GM21576 (cell line): ENCODE measurements around the gene DGCR6L.
A peak's percentile ranks its signal among the peaks of the same experiment; 100 is the strongest.
"Not testable (repeated sequence)": the region's sequence is repeated elsewhere in the genome, so short reads cannot be mapped to it uniquely, and the experiment has no call there.

Experiments used
- ATAC-seq: cut with Tn5 transposase; IDR thresholded peaks from one replicate; pipeline ENCODE4 v1.9.1; 2021; ENCODE audit warnings: mild to moderate bottlenecking, moderate library complexity; ENCODE audit not compliant: unreplicated experiment

DGCR6L gene

DNA sequence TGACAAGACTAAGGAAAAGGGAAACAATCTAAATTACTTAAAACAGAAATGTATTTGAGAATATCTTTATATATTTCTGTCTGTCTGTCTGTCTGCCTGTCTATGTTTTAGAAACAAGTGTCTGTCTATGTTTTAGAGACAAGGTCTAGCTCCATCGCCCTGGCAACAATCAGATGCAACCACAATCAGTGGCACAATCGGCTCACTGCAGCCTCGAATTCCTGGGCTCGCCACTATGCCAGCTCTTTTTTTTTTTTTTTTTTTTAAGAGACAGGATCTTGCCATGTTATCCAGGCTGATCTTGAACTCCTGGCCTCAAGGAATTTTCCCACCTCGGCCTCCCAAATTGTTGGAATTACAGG lies 8.7 kb upstream of the DGCR6L start:
- not testable (repeated sequence) for ATAC-seq

DNA sequence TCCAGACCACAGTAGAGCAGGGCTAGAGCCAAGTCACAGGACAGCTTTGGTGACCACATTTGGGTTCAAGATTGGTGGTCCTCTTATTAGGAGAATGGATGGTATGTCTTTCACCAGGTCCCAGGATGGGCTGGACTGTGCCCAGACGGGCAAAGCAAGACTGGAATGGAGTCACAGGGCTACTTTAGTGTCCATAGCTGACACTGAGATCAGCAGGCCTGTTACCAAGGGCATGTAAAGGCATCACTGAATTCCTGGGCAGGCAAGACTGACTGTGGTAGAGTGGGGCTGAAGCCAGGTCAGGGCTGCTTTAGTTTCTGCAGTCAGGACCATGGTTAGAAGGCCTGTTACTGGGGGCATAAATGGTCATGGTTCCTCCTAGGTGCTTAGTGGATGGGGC lies 6.1 kb upstream of the DGCR6L start:
- not testable (repeated sequence) for ATAC-seq

DNA sequence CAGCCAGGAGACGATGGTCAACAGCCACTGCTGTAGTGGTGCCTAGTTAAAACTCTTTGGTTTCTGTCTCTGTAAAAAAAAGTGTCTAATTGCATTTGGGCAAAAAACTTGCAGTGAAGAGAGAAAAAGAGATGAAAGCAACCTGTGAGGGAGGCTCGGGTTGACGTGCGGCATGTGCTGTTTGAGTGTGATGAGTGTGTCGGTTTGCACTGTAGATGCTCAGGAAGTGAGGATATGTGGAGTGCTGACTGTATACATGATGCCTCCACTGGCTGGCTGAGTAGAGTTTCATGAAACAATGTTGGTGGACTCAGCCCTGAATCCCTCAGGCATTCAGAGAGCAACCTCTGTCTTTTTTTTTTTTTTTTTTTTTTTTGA lies 4.3 kb upstream of the DGCR6L start:
- ATAC-seq: no peak

DNA sequence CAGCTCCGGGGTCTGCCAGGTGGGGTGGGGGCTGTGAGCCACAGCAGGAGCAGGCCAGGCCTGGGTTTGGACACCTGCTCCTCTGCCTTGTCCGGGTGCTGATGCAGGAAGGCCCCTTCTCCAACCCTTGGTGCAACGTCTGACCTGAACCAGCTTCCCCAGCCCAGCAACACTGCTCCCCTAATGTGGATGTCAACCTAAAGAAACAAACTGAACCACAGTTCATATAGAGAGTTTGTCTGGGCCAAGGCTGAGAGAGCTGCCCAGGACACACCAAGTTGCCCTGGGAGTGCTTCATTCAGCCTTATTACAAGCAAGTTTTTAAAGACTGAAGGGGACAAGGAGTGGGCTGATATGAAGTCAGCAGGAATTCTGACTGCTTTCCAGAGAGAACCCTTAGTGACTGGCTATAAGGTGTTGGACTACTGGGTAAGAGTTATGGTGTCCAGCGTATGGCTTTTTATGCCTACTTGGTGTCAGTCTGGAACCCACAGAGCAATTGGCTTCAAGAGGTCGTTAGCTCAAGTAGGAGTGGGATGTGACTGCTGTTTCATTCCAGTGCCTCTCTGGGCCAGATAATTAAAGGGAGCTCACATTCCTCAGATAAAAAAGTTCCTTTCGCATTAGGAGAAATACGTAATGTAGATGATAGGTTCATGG lies 1.8 kb upstream of the DGCR6L start:
- not testable (repeated sequence) for ATAC-seq

DNA sequence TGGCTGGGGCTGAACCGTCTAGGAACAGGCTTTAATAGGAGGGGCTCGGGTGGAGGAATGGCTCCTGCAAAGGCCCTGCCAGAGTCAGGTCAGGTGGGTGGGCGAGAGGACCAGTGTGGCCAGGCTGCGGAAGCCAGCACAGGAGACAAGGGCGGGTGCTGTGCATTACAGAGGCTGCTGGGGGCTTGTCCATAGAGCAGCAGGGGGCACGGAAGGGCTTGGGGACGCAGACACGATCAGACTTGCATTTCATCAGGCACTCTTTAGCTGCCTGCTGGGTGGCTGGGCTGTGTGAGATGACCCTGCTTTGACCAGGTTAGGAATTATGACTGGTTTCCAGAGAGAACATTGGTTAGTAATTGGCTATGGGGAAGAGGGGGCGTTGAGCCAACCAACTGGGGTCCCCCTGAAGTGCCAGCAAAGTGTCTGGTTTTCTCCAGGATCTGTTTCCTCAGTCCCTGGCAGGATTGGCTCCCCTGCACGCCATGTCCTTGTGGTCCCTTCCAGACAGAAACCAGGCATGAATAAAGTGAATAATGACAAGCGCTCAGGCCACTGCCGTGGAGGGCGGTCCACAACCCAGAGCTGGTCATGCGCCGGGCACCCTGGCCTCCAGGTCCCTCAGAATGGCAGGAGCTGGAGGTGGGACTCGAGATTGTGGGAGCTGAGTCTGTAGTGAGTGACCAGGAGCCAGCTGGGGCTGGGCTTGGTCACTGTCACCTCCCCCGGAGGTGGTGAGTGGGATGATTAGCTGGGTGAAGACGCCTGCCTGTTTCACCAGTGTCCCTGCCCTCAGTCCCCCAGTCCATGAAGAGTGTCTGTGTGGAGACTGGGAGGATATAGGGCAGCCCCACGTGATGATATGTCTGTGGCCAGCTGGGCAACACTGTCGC lies 1.0 kb upstream of the DGCR6L start:
- not testable (repeated sequence) for ATAC-seq

DNA sequence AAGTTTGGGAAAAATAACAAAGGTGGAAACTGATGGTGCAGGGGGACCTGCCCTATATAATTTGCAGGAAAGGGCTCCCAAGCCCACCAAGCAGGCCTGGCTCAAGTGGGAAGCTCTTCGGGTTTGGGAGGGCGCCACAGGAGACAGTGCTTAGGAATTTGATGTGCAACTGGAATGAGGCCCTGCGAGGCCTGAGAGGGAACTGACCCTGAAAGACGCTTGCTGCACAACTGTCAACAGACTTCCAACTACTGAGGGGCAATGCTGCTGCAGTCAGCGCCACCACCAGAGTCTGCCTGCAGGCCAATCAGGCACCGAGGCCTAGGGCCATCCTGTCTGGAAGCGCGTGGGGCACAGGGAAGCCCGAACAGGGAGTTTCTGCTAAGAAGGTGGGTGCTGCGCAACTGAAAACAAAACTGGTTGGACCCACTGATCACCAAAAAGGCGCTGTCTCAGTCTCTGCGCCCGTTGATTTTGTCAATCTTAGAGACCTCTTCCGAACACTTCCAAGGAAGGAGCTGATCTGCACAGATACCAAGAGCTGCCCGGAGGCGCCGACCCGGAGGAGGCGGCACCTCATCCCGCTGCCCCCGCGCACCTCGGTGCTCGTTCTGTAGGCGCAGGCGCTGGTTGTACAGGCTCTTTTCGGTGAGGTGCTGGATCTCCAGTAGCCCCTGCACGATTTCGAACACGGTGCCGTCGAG lies 667 bp downstream of the DGCR6L start:
- ATAC-seq: peak; percentile 11

DNA sequence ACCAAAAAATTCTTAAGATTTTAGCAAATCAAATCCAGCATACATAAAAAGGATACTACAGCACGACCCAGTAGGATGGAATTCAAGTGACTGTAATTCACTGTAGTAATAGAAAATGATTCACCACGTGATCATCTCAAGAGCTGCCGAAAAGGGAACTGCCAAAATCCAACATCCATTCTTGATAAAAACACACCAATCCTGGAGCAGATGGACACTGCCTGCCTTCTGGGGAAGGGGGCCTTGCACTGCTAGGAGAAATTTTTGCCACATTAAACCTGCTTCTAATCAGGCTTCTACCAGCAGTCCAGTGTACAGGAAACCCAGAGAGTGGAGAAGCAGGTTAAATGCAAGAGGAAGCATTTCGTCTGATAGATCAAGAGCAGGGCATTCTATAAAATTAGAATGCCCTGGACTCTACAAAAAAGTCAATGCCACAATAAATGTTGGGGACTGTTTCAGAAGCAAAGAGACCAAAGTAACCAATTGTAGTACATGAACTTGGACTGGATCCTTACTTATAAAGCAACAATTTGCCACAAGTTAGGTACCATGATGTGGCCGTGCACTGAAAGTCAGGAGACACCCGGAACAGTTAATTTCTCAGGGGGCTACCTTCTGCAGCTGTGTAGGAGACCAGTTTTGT lies 1.7 kb downstream of the DGCR6L start:
- not testable (repeated sequence) for ATAC-seq

DNA sequence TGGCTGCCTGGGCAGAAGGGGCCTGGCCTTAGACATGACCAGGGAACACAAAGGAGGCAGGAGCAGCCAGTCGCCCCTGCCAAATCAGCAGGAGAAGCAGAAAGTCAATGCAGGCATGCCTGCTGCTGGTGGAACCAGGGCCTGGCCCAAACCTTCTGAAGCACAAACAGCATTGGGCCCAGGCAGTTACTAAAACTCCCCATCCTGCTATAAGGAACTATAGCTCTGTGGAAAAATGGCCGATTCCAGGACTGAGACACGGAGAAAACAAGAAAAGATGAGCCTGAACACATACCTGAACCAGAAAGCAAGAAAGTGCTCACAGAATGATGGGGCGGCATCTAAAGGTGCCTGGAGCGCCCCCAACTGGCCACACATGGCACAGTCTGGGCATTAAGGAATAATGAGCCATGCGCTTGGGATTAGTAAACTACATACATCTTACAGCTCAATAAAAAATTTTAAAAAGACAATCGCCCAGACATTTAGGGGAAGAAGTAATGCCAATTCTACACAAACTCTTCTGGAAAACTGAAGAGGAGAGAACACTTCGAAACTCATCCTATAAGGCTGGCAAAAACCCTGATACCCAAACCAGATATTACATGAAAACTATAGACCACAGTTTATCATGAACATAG lies 2.3 kb downstream of the DGCR6L start:
- ATAC-seq: not testable (repeated sequence)

DNA sequence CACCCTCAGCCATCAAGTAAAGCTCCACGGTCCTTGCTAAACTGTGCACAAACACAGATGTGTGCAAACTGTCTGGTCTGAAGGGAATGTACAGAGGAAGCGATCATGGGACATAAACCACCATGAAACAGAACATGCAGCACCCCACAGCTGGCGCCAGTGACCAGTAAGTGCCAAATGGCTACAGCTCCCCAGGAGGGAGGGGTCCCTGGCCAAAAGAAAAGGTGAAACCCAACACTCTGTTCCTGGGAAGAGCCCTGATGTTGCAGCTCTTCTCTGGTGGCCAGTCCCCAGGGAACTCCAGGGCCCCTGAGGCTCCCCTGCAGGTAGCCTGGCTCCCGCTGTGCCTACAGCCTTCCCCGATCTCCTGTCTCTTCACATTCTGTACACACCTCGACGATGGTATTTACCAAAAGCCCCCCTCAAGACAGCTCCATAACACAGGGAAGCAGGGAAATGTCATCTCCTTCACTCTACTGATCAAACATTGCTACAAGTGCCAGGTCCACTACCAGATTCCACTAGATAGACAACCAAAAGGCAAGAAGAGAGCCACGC lies 2.9 kb downstream of the DGCR6L start:
- ATAC-seq: no peak

DNA sequence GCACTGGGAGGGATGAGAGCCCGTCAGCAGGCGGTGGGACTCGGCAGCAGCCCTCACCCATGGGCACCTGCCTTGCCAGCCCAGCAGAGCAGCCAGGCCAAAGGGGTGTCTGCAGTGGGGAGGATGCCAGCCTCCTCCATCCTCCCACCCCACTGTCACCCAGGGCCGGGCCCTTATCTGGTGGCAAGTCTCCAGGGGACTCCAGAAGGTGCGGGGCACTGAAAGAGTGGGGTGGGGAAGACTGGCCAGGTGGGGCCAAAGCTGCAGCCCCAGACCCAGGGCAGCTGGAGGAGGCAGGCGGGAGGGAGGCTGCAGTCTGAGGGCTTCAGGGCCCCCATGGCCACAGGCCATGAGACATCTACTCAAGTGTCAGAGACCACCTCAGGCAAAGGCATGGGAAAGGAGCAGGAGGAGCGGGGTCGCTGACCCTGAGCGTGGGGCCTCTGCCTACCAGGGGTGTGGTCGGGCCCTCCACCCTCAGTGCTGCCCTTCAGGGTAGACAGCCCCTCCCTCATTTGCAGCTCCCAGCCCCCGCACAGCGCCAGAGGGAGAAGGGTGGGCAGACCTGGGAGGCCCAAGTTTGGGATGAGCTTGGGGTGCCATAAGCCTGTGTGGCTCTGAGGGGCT lies 3.5 kb downstream of the DGCR6L start:
- ATAC-seq: no peak

DNA sequence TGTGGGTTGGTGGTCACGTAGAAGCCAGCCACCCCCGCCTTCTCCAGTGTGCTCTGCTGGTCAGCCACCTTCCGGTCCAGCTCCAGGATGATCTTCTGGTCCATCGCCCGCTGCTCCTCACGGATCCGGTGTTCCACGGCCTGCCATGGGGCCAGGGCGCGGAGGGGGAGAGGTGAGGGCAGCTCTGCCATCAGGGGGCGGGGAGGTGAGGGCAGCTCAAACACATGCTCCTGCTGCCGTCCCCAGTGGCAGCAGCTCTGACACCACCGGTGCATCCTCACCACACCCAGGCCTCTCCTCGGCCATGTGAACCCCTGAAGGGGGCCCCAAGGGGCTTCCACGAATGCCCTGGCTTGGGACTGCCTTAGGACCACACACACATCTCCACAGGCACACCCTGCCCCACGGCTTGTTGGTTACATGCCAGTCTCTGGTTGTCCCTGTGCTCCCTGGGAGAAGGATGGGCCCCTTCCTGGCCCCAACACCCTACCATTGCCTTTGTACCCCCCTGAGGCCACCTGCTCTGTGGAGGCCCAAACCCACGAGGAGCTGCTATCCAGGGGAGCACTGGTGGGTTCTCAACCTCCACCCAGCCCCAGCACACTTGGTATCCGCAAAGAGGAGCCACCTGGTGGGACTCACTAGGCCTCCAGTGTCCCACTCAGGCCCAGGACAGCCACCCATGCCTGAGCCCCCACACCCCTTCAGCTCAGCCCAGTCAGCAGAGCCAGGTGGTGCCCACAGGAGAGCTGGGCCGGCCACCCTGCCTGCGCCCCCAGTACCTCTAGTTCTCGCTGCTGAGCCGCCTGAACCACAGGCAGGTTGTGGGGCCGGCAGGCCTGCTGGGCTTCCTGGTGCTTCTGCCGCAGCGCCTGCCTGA lies 4.3 kb downstream of the DGCR6L start:
- ATAC-seq: no peak

DNA sequence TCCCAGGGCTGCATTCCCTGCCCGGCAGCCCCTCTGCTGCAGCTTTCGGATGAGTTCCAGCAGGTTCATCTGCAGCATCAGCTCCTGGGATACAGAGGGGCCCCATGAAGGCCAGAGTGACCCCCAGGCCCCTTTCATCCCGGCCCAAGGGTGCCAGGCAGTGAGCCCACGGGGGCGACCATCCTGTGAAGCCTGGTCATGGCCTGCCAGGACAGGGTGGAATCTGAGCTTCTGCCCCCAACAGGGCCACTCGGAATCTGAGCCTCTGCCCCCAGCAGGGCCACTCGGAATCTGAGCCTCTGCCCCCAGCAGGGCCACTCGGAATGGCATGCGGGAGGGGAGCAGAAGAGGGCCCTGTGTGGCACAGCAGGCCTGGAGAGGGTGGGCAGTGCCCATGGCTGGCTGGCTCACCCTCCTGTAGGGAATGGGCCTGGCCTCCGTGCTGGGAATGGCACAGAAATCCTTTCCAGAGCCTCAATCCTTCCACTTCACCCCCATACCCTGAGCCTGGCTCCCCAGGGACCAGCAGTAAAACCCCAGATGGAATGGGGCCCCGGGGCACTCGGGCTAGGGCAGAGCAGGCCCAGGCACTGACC lies 5.0 kb downstream of the DGCR6L start:
- ATAC-seq: not testable (repeated sequence)

DNA sequence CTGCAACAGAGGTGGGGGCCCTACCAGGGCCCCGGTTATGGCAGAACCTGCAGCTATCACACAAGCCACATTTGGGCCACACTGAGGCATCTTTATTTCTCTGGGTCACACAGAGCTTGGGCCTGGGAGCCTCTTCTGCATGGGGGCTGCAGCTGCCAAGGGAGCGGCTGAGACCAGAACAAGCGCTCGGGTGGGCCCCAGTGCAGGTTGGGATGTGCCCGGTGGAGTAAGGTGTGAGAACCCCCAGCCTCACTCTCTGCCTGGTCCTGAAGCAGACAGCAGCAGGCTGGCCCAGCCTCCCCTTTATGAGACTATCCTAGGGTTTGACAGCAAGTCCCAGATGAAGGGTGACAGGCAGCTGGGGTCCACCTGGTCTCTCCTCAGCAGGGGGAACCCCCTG lies 5.7 kb downstream of the DGCR6L start:
- not testable (repeated sequence) for ATAC-seq

DNA sequence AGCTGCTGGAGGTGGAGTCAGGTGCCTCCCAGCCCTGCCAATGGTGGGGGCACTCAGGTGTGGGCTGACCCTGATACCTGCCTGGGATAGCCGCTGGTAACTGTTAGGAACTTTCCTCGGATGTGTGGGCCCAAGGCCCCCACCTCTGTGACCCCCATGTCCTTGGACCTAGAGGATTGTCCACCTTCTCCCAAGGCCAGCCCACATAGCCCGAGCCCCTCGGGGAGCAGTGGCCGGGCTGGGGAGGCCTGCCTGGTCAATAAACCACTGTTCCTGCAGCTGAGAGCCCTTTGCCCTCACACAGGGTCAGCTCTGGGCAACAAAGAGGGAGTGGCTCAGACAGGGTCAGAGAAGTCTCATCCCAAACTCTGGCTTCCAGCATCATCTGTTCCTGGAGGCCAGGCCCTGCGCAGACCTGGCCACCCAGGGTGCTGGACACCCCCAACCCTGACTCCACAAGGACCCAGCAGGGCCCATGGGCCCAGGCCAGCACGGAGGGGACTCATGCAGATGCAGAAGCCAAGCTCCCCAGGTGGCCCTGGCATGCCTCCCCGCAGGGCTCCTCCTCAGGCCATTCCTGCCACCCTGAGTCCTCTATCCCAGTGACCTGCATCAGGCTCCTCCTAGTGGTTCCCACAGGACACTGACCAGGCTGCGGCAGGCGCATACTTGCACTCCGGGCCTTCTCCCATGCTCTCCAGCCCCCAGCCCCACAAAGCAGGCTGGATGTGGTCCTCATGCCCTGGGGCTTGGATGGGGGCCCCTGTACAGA lies 6.4 kb downstream of the DGCR6L start:
- ATAC-seq: not testable (repeated sequence)

DNA sequence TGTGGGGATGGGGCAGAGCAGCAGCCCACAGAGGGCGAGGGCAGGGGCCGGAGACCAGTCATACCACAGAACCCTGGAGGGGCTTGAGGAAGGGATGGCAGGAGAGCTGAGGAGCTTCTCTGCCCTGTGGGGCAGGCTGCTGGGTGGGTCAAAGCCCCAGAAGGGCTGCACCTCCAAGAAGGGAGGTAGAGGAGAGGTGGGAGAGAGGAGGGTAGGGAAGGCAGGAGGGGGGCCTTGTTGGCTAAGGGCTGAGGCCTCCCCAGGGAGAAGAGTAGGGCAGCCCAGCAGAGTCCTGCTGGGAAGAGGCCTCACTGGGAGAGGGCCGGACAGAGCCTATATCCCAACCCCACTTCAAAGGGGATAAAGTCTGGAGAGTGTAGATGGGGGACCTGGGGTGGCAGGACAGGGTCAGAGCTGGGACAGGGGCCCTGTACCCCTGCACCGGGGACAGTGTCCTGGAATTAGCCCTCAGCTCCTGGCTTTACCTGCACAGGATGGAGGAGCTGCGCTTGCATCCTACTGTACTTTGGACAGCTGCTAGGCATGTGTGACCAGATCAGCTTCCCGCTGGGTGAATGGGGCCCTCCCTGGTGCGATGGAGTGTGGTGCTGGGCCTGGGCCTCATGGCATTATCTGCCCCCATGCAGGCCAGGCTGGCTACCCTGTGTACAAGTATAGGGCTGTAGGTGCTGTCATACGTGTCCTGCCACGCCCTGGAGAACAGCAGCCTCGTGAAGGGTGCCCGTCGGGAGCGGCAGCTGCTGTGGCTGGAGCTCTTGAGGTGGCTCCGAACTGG lies 7.3 kb downstream of the DGCR6L start:
- ATAC-seq: no peak

DNA sequence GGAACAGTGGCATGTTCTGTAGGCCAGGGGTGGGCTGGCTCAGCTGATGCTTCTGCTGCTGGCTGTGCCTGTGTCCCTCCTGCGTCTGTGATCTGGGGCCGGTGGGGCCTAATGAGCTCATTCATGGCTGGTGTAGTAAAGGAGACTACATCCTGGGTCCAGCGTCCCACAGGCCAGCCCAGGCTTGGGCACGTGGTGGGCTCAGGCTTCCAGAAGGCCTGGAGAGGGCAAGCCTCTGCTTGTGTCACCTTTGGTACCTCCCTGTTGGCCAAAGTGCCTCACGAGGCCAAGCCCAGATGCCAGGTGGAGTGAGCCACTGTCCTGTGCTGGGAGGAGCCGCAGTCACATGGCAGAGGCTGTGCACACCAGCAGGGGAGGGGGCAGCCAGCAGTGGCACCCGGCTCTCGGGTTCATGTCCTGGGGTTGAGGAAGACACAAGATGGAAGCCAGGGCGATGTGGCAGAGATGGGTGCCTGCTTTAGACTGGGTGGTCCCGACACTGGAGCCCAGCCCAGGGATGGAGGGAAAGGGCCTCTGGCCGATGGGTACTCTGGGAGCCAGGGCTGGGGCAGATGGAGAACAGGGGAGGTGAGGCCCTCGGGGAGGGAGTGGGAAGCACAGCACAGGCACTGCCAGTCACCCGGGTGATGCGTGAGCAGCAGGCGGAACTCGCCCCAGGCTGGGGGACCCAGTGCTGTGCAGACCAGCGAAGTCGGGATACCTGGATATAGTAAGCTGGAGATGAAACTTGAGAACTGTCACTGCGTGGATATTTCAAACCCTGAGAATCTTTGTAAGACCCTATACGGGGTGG lies 8.4 kb downstream of the DGCR6L start:
- not testable (repeated sequence) for ATAC-seq
